Activated CD4-positive, alpha-beta memory T cell treated with anti-CD3 and anti-CD28 coated beads, Interleukin-2, amount 10 ng/mL, durations not matched to agents 7 days and 5 days (primary cell): Measurements from ENCODE around the gene DENND4B. TPM values are rescaled to one million over a fixed set of nuclear protein-coding genes. Genes with fewer than 3 reads are reported as not detected.

Source experiments
- CTCF ChIA-PET: fragments of 350-600 bp; sonication (Branson Sonifier 250); formaldehyde crosslinking; loops from one replicate; lab custom pipeline; 2021; ENCODE audit warnings: antibody characterized with exemption, inconsistent platforms; lab: Charles Lee
- POLR2A ChIA-PET: fragments of 350-600 bp; sonication (Branson Sonifier 250); formaldehyde crosslinking; loops from one replicate; lab custom pipeline; 2021; ENCODE audit warnings: antibody characterized with exemption; lab: Charles Lee
- DNase-seq: peaks from one replicate; pipeline ENCODE4 v3.0.0-alpha.2; 2020
- H3K27ac Mint-ChIP-seq: one replicate; pipeline ENCODE4 v1.8.0; 2021; ENCODE audit warnings: mild to moderate bottlenecking, mixed read lengths
- H3K27me3 Mint-ChIP-seq: one replicate; pipeline ENCODE4 v1.8.0; 2021; ENCODE audit warnings: mixed read lengths
- H3K36me3 Mint-ChIP-seq: one replicate; pipeline ENCODE4 v1.8.0; 2021; ENCODE audit warnings: low read depth, mixed read lengths
- H3K4me1 Mint-ChIP-seq: one replicate; pipeline ENCODE4 v1.8.0; 2021; ENCODE audit warnings: mixed read lengths
- H3K4me3 Mint-ChIP-seq: one replicate; pipeline ENCODE4 v1.8.0; 2021; ENCODE audit warnings: mild to moderate bottlenecking, mixed read lengths
- H3K9me3 Mint-ChIP-seq: one replicate; pipeline ENCODE4 v1.8.0; 2021; ENCODE audit warnings: mixed read lengths
- total RNA-seq, 2 experiments: library from RNA; stranded (reverse); gene quantifications; one replicate each; pipeline ENCODE4 v1.2.3, GENCODE V29; 2021

Gene DENND4B
- total RNA-seq, 2 experiments from 2014 or later = 159 to 166 TPM

GRCh38 chr1:153967107-153967999 is 20.8 kb upstream of the DENND4B start, which contains the start of gene CREB3L4:
TSS of gene CREB3L4 (plus strand) at chr1:153967902. CDS start at chr1:153968526, 624 bp downstream.
- peak; percentile 87 for DNase-seq
- POLR2A ChIA-PET = interaction anchor here (0.8 to 4.7 kb wide), 20 partner anchors 9 to 427 kb away, joined by 3 to 118 read pairs (median 5); partner anchors contain the start of genes CHTOP, CRTC2, DENND4B and GATAD2B
- Mint-ChIP-seq H3K4me3 (peak within 1 kb of the TSS; percentile 80), H3K4me1 (peaks cover 63% of the 10 kb centered on the region), H3K27ac (peak within 1 kb of the TSS; percentile 84), H3K27me3 (no peaks in the 10 kb centered on the region), H3K36me3 (peaks cover 15% of the 10 kb centered on the region), H3K9me3 (no peaks in the 10 kb centered on the region)
- CTCF ChIA-PET = interaction anchor here (0.8 to 3.3 kb wide), 16 partner anchors 9 to 457 kb away, joined by 3 to 48 read pairs (median 6); partner anchors contain the start of genes CRTC2, DENND4B, GATAD2B and JTB

DNA sequence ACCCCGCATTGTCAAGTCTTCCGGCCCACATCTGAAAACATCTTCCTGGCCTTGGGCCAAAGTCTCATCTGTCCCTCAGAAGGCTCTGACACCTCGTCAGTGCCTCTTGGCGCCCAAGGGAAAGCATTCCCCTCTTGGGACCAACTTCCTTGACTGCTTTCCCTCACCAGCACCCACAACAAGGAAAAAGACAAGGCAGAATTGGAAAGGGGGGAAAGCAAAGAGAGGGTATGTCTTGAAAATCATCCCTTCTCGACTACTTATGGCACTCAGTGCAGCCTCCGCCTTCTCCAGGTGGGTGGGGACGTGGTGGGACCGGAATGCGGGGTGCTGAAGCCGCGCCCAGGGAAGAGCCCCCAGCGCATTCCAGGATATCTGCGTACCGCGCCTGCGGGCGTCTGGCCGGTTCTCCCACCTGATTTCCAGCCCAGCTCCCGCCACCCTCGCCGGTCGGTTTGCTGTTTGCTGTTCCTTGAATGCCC is 17.4 kb upstream of the DENND4B start:
- Mint-ChIP-seq H3K27me3 (no peaks in the 10 kb centered on the region), H3K4me1 (peaks cover 69% of the 10 kb centered on the region), H3K9me3 (no peaks in the 10 kb centered on the region), H3K27ac (peak overlapping the region; percentile 82), H3K4me3 (peak overlapping the region; percentile 83), H3K36me3 (peaks cover 26% of the 10 kb centered on the region)
- DNase-seq = no peak
- ChIA-PET POLR2A (interaction anchor here (0.9 to 4.6 kb wide), 12 partner anchors 10 to 432 kb away, joined by 3 to 44 read pairs (median 7); partner anchors contain the start of genes CHTOP, DENND4B, GATAD2B and JTB), CTCF (interaction anchor here (1.4 to 3.0 kb wide), 5 partner anchors 14 to 371 kb away, joined by 3 to 23 read pairs (median 11); partner anchors contain the start of genes CHTOP, DENND4B, JTB and RAB13)

DNA sequence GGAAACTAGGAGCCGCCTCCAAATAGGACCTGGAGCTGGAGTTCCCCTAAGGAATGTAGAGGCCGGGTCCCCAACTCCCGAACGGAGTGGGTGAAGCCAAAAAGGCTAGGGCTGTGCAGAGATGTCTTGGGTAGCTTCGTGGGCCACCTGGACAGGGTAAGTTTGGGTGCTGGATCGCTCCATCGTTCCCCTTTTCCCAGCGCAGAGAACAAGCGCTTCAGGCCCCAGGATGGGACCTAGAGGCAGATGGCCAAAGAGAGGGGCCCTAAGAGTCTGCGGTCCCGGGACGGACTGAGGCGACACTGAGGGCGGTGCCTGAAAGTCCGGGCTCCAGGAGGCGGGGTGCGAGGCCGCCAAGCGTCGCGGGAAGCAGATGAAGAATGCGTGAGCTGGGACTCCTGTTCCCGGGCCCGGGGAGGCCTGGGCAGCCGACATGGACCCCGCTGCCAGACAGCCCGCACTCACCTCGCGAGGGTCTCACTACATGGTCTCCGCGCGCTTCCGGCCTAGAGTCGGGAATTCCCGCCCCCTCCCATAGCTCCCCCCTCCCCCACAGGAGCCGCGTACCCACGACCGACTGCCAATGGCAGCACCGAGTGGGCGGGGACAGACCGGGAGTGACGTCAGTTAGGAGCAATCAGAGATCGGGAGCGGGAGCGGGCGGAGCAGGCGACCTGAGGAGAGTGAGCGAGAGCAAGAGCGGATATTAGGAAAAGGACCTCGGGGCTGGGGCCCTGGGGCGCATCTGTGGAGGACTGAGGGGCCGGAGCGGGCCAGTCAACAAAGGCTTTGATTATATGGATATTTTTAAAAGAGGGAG is 16.7 kb upstream of the DENND4B start, which contains the start of gene SLC39A1:
Gene SLC39A1, minus strand, starts transcription at position 508 of the 820 bp plus-strand sequence. CDS start 822 bp downstream, outside the sequence.
- Mint-ChIP-seq H3K9me3 (no peaks in the 10 kb centered on the region), H3K36me3 (peaks cover 32% of the 10 kb centered on the region), H3K27ac (peak within 1 kb of the TSS; percentile 82), H3K27me3 (no peaks in the 10 kb centered on the region), H3K4me3 (peak within 1 kb of the TSS; percentile 83), H3K4me1 (peaks cover 68% of the 10 kb centered on the region)
- peak; percentile 96 for DNase-seq
- ChIA-PET CTCF (interaction anchor here (1.0 to 3.0 kb wide), 8 partner anchors 10 to 372 kb away, joined by 3 to 23 read pairs (median 5); partner anchors contain the start of genes CHTOP, DENND4B, JTB and RAB13), POLR2A (interaction anchor here (0.7 to 4.6 kb wide), 18 partner anchors 8 to 1121 kb away, joined by 3 to 44 read pairs (median 4); partner anchors contain the start of genes CHTOP, DENND4B, GATAD2B and JTB)

- ChIA-PET POLR2A (interaction anchor here (0.7 to 4.6 kb wide), 17 partner anchors 8 to 1122 kb away, joined by 3 to 44 read pairs (median 4); partner anchors contain the start of genes CHTOP, DENND4B, GATAD2B and JTB), CTCF (interaction anchor here (0.6 to 3.0 kb wide), 8 partner anchors 10 to 328 kb away, joined by 3 to 23 read pairs (median 4); partner anchors contain the start of genes CHTOP, DENND4B, JTB and RAB13)
- H3K27me3 Mint-ChIP-seq = no peaks in the 10 kb centered on the region
- no peaks in the 10 kb centered on the region for H3K9me3 Mint-ChIP-seq
- peaks cover 37% of the 10 kb centered on the region for H3K36me3 Mint-ChIP-seq
- H3K4me1 Mint-ChIP-seq = peaks cover 61% of the 10 kb centered on the region
- peak overlapping the region; percentile 83 for H3K4me3 Mint-ChIP-seq
- DNase-seq = no peak
- peak overlapping the region; percentile 82 for H3K27ac Mint-ChIP-seq
Observed at GRCh38 chr1:153962088-153963029, 15.8 kb upstream of the DENND4B start.

DNA sequence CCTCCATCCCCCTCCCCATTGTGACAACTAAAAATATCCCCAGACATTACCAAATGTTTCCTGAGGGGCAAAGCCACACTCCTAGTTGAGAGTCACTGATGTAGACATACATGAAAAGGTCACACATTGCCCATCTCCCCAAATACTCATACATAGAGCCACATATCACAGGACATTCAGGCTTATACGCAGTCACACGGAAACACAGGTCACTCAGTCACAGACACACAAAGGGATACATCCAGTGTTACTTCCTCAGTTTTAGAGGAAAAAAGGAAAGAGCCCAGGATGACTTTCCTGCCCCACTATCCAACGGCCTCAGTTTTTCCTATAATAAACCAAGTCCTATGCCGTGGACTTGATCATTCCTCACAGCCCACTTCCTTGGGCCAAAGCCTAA is 14.9 kb upstream of the DENND4B start:
- Mint-ChIP-seq H3K4me1 (peaks cover 62% of the 10 kb centered on the region), H3K4me3 (peak overlapping the region; percentile 83), H3K27ac (peak overlapping the region; percentile 19), H3K36me3 (peaks cover 35% of the 10 kb centered on the region), H3K9me3 (no peaks in the 10 kb centered on the region), H3K27me3 (no peaks in the 10 kb centered on the region)
- ChIA-PET POLR2A (interaction anchor here (4.6 kb wide), 1 partner anchor 16 kb away, joined by 44 read pairs; the partner anchor contains the start of gene DENND4B), CTCF (no interaction called here)
- no peak for DNase-seq

DNA sequence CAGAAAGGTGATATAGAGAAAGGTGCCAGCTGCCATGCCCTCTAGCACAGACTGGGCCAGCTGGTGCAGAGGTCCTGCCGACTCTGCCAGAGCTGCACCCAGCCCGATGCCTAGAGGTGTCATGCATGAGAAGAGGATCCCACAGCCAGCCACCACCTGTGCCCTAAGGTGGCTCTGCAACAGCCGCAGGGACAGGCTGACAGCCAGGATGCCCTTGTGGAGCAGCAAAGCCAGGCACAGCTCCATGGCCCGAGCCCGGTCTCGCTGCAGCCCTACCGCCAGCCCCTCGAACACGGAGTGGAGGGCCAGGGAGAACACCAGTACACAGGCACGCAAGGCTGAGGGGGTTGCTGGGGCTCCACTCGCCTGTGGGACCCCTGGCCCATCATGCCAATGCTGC is 13.7 kb upstream of the DENND4B start:
- ChIA-PET CTCF (no interaction called here), POLR2A (interaction anchor here (1.2 to 4.6 kb wide), 2 partner anchors 15 to 30 kb away, joined by 3 to 44 read pairs; partner anchors contain the start of genes DENND4B and RPS27)
- no peak overlapping the region for H3K4me3 Mint-ChIP-seq
- no peaks in the 10 kb centered on the region for H3K27me3 Mint-ChIP-seq
- H3K36me3 Mint-ChIP-seq = peaks cover 30% of the 10 kb centered on the region
- H3K27ac Mint-ChIP-seq = no peak overlapping the region
- peaks cover 60% of the 10 kb centered on the region for H3K4me1 Mint-ChIP-seq
- DNase-seq = no peak
- H3K9me3 Mint-ChIP-seq = no peaks in the 10 kb centered on the region

GRCh38 chr1:153959454-153959853 is 12.9 kb upstream of the DENND4B start:
- no peak for DNase-seq
- Mint-ChIP-seq H3K9me3 (no peaks in the 10 kb centered on the region), H3K4me3 (no peak overlapping the region), H3K4me1 (peaks cover 62% of the 10 kb centered on the region), H3K27me3 (no peaks in the 10 kb centered on the region), H3K27ac (no peak overlapping the region), H3K36me3 (peaks cover 34% of the 10 kb centered on the region)
- CTCF ChIA-PET = interaction anchor here (1.6 to 6.0 kb wide), 2 partner anchors 8 to 14 kb away, joined by 5 to 51 read pairs; partner anchors contain the start of genes CREB3L4 and DENND4B
- POLR2A ChIA-PET = interaction anchor here (0.7 to 7.3 kb wide), 5 partner anchors 7 to 37 kb away, joined by 3 to 112 read pairs (median 20); partner anchors contain the start of genes CREB3L4, DENND4B and GATAD2B

DNA sequence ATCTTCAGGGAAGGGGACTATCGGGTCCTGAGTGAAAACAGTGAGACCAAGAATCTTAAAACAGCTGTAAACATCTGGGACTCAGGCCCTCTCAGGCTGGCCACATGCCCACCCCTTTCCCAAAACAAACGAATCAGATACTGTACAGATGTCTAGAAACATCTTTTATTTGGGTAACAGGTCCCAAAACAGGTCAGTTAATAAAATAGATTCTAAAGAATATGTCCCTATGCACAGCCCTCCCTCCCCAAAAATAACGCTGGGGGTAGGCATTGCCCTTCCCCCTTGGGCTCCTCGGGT is 12.4 kb upstream of the DENND4B start:
- Mint-ChIP-seq H3K4me3 (peak overlapping the region; percentile 96), H3K27ac (peak overlapping the region; percentile 95), H3K4me1 (peaks cover 63% of the 10 kb centered on the region), H3K9me3 (no peaks in the 10 kb centered on the region), H3K27me3 (no peaks in the 10 kb centered on the region), H3K36me3 (peaks cover 40% of the 10 kb centered on the region)
- DNase-seq = no peak
- POLR2A ChIA-PET = interaction anchor here (0.7 to 7.3 kb wide), 7 partner anchors 8 to 175 kb away, joined by 3 to 112 read pairs (median 20); partner anchors contain the start of genes CREB3L4, DENND4B, GATAD2B and JTB
- CTCF ChIA-PET = interaction anchor here (1.3 to 6.0 kb wide), 3 partner anchors 8 to 28 kb away, joined by 5 to 51 read pairs (median 5); partner anchors contain the start of genes CREB3L4 and DENND4B

DNA sequence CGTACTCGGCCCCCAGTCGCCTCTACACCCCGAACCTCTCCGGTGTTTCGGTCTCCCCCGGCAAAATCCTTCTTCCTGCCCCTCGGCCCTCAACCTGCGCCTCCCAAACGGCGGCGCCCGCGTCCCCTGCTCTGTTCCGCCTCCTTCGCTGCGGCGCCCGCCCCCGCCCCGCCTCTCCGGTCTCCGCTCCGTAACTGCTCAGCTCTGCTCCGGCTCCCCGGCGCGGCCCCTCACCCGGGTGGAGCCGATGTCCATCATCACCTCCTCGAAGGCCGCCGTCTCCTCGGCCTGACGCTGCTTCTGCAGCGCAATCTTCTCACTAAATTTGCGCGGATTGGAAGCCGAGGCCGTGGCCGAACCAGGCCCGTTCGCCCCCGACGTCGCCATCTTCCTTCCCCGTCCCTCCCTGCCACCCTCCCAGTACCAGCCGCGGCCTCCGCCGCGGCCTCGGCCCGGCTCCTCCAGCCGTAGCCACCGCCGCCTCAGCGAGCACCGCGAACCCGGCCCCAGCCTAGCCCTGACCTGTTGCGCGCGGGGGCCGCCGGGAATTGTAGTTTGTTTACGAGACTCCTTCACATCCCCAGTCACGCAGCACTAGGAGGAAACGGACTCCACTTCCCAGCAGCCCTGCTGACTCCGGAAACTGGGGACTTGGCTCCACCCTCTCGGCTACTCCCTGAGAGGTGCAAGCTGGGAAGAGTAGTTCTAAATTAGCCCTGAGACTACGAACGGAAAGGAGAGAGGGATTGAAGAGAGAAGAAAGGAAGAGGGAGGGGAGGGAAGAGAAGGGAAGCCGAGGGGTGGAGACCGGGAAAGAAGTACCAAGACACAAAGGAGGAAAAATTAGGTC is 11.8 kb upstream of the DENND4B start, which contains the start of gene CRTC2:
Gene CRTC2, minus strand, starts transcription at position 502 of the 850 bp plus-strand sequence. Its CDS starts 115 bp downstream, at position 387.
- Mint-ChIP-seq H3K4me3 (peak within 1 kb of the TSS; percentile 96), H3K27ac (peak within 1 kb of the TSS; percentile 95), H3K36me3 (peaks cover 45% of the 10 kb centered on the region), H3K9me3 (no peaks in the 10 kb centered on the region), H3K4me1 (peaks cover 60% of the 10 kb centered on the region), H3K27me3 (no peaks in the 10 kb centered on the region)
- ChIA-PET CTCF (interaction anchor here (1.3 to 6.0 kb wide), 3 partner anchors 9 to 29 kb away, joined by 5 to 51 read pairs (median 5); partner anchors contain the start of genes CREB3L4 and DENND4B), POLR2A (interaction anchor here (0.6 to 7.3 kb wide), 9 partner anchors 8 to 175 kb away, joined by 3 to 112 read pairs (median 11); partner anchors contain the start of genes CREB3L4, DENND4B, GATAD2B and JTB)
- DNase-seq = peak; percentile 99
